Ishikawa (cell line): ENCODE measurements around the gene KRAS.

ENCODE experiments used
- CEBPB ChIP-seq: IDR thresholded peaks from 2 replicates; pipeline ENCODE4 v1.6.1; 2012
- CREB1 ChIP-seq: IDR thresholded peaks from 2 replicates; pipeline ENCODE4 v1.6.1; 2012; ENCODE audit warnings: low read depth
- EGR1 ChIP-seq: IDR thresholded peaks from 2 replicates; pipeline ENCODE4 v1.6.1; 2012
- EP300 ChIP-seq: IDR thresholded peaks from 2 replicates; pipeline ENCODE4 v1.6.1; 2012; ENCODE audit warnings: borderline replicate concordance
- FOXM1 ChIP-seq: IDR thresholded peaks from 2 replicates; pipeline ENCODE4 v1.6.1; 2012; ENCODE audit warnings: low read depth, borderline replicate concordance
- MAX ChIP-seq: IDR thresholded peaks from 2 replicates; pipeline ENCODE4 v1.6.1; 2012
- NFIC ChIP-seq: IDR thresholded peaks from 2 replicates; pipeline ENCODE4 v1.6.1; 2012
- RAD21 ChIP-seq: IDR thresholded peaks from 2 replicates; pipeline ENCODE4 v1.6.1; 2012; ENCODE audit warnings: low read depth
- REST ChIP-seq: IDR thresholded peaks from 2 replicates; pipeline ENCODE4 v1.6.1; 2012; ENCODE audit warnings: low read depth, mild to moderate bottlenecking
- TAF1 ChIP-seq: IDR thresholded peaks from 2 replicates; pipeline ENCODE4 v1.6.1; 2012; ENCODE audit warnings: low read depth, mild to moderate bottlenecking
- TCF12 ChIP-seq: IDR thresholded peaks from 2 replicates; pipeline ENCODE4 v1.6.1; 2012; ENCODE audit warnings: low read depth
- USF1 ChIP-seq: IDR thresholded peaks from 2 replicates; pipeline ENCODE4 v1.6.1; 2012
- YY1 ChIP-seq: IDR thresholded peaks from 2 replicates; pipeline ENCODE4 v1.6.1; 2012; ENCODE audit warnings: low read depth
- ZBTB7A ChIP-seq: IDR thresholded peaks from 2 replicates; pipeline ENCODE4 v1.6.1; 2012; ENCODE audit warnings: low read depth

- no peak for TF ChIP-seq ZBTB7A
- no peak for TF ChIP-seq EP300
- no peak for TF ChIP-seq NFIC
- no peak for TF ChIP-seq TAF1
- no peak for TF ChIP-seq TCF12
- no peak for TF ChIP-seq CEBPB
- no peak for TF ChIP-seq RAD21
- no peak for TF ChIP-seq CREB1
- no peak for TF ChIP-seq FOXM1
- TF ChIP-seq EGR1: no peak
- TF ChIP-seq YY1: no peak
- no peak for TF ChIP-seq USF1
- TF ChIP-seq REST: no peak
- TF ChIP-seq MAX: no peak
Observed at GRCh38 chr12:25252946-25253345, 2.2 kb upstream of the KRAS start.
